Activated naive CD4-positive, alpha-beta T cell treated with anti-CD3 and anti-CD28 coated beads, Interleukin-2, amount 50 U/mL, for 16 hours (primary cell): ENCODE data around the gene ETF1.
"Not testable (repeated sequence)": the region's sequence is repeated elsewhere in the genome, so short reads cannot be mapped to it uniquely, and the experiment has no call there.

Experiments
- DNase-seq: peaks from one replicate; pipeline ENCODE4 v3.0.0-alpha.2; 2020

ETF1 gene

DNA sequence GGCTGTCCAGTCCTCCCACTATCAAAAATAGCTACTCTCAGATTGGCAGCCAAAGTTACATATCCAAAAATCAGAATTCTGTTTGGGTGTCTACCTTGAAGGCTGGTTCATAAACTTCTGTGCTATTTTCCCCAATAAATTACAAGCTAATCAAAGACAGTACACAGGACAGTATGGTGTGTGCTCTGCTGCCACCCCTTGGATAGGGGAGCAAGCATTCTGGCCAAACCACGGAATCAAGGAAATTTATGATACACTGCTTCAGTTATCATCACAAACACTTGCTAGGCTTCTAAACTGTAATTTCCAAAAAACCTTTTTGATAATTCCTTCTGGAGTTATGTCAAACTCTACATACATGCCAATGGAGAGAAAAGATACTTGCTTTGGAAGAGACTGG, 15.9 kb downstream of the ETF1 start:
- no peak for DNase-seq

DNA sequence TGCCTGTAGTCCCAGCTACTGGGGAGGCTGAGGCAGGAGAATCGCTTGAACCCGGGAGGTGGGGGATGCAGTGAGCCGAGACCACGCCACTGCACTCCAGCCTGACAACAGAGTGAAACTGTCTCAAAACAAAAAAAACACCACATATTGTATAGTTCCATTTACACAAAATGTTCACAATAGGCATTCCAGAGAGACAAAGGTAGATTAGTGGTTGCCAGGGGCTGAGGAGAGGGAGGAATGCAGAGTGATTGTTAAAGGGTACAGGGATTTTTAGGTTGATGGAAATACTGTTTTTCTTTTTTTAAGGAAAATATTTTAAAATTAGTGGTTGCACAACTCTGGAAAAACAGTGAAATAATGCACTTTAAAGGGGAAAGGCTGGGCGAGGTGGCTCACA, 19.6 kb downstream of the ETF1 start:
- DNase-seq, result no peak

DNA sequence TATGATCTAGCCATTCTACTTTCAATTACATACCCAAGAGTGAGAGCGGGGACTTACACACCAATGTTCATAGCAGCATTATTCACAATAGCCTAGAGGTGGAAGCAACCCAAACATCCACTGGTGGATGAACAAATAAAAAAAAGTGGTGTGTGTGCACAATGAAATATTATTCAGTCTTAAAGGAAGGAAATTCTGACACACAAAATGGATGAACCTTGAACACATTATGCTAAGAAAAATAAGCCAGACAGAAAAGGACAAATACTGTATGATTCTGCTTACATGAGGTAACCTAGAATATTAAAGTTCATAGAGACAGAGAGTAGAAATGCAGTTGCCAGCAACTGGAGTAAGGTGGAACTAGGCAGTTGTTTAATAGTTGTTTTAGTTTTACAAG, 22.1 kb downstream of the ETF1 start:
- no peak for DNase-seq

DNA sequence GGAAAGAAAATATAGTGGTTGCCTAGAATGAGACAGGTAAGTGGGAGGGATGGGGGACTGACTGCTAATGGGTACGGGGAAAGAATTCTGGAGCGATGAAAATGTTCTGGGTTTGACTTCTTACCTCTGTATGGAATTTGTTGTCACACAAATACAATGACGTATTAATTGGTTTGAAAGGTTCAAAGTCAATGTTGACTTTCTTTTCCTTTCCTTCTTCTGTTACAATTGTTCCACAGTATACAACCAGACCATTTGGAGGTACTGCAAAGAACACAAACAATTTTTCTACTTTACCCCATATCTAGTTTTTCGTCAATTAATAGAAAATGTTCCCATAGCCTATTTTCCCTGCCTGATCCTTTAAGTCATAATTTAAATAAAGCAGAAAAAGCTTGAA, 25.6 kb downstream of the ETF1 start:
- DNase-seq, result no peak

DNA sequence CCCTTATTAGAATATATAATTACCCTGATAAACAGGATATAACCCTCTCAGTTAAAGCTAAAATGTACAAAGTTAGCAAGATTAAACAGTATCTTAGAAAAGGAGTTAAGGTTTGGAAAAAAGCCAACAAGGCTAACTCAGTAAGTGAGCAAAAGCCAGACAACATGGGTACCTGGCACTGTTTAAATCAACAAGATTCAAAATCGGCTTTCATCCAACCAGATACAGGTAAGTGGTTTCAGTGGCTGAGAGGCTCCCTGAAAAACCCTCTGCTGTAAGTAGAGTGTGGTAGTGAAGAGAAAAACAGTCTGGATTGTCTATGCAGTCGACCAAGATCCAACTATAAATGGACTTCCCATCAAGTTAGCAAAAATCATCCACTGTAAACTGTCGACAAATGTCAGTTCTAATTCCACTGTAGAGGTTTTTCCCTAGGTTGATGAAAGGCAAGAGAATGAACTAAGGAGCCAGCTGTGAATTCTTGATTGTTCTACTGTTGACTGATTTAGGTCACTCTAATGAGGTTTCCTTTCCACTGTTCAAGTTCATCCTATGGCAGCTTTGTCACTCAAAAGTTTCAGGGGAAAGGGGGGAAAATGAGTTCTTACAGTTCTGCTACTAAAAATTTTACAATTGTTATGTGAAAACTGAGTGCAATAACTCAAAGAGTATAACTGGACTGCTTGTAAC, 27.3 kb downstream of the ETF1 start:
- no peak for DNase-seq

DNA sequence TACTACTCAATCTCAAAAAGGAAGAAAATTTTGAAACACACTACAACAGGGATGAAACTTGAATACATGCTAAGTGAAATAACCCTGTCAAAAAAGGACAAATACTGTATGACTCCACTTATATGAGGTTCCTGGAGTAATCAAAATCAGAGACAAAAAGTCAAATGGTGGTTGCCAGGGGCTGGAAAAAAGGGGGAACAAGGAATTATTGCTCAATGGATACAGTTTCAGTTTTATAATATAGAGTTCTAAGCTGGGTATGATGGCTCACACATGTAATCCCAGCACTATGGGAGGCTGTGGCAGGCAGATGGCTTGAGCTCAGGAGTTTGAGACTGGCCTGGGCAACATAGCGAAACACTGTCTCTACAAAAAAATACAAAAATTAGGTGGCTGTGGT, 29.0 kb downstream of the ETF1 start:
- DNase-seq, result no peak

DNA sequence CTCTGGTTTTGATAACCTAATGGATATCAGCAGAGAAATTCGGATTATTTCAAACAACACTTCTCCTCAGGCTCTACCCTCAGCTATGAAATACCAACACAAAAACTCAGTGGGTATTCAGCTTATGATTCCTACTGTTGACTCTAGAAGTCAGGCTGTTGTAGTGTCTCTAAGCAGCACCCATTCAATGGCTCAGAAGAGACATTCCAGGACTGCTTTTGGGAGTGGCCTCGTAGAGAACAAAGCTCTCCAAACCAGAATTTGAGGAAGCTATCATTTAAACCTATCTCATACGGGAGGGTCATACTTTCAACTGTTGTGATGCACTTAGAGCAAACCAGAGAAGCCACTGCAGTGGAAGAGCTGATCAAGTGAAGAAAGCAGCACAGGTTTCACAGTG, 34.1 kb downstream of the ETF1 start:
- DNase-seq, result no peak

DNA sequence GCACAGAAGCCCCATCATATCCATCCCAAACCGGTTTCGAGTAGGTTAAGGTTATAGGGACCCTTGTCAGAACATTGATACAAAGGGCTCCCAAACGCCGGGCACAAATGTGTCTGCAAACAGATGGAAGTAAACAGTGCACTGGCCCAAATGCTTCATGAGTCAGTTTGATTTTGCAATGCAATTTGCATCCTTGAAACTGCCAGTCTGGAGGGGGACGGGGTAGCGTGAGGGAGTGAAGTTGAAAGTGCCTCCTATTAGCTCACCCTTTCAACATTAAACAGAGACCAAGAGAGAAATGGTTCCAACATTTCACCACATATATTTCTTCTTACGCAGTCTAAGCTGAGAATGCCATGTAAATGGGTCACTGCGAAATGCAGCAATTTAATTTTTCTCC, 35.6 kb downstream of the ETF1 start:
- DNase-seq, result not testable (repeated sequence)

DNA sequence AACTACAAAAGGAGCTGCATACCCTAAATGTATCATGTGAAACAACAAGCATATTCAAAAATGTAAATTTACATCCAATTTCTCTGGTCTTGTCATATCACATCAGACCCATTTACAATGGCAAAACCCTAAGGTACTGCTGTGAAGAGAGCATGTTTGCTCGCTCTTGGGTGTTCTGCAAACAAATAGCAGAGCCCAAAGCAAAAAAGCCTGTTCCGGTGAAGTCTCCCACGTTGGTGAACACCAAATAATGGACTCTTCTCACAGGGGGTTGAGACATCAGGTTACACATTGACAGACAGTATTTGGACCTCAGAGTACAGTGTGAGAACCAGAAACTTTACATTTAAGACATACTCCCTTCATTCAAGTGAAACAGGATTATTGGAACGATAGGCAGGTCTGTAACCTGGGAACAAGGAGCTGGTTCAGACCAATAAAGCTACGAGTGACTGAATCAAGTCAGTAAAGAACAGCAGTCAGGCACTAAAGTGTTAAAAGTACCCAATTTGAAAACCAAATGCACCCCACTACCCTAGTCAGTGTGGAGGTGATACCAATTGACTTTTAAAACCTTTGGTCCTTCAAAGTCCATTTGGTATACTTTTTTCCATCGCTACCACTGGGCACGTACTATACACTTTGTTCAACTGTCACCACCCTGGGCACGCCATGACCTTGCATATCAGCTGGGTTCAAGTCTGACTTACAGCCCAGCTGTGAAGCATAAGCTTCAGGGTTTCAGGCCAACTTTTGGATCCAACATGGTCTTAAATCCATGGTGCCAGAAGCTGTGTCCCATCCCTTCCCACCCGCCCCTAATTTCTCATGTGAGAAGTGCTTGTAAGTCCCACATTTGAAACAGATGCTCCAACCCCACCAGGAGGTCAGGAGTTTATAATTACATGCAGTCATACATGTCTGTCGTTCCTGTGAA, 36.4 kb downstream of the ETF1 start:
- DNase-seq, result no peak

DNA sequence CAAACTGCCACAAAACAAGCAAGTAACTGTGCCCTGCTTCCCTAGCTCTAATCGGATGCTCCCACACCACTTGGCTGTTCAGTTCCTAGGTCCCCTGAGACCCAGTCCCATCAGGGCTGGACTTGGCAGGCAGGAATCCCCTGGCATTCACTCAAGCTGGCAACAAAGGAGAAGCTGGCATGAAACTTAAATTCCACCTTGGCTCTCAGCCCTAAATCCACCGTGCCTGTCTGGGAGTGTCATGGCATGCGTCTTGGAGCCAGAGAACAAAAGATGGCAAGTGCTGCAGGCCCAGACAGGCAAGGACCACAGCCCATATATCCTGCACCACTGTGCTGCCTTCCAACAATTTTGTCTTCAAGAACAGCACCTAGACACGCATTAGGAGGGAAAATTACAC, 38.2 kb downstream of the ETF1 start:
- no peak for DNase-seq

DNA sequence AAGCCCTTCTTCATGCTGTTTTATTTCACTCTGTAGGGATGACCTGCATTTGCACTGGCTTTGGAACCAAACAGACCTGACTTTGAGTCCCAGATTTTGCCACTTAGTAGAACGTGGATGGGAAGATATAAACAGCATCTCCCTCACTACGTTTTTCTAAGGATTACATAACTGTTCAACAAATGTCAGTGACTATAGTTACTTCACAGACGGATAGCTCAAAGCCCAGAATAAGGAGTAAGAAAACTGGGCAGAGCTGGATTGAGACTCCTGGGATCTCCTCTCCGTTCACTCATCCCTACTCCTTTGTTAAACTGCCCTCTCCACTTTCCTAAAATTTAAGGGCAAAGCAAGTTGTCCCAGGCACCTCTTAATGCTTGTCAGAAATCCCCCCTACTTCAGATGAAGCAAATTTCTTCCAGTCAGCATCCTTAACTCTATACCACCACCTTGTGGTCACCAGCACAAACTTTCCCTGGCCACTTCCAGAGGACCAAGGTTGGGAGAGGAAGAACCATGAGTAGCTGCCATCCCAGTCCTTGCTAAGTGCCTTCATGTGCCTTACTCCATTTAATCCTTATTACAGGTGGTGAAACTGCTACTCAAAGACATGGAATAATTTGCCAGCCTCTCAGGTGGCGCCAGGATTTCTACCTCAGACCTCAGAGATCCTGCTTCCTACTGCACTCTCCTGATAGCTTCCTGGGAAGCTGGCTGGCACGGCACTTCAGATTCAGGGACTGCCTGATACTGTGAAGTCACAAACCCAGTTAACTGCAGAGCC, 39.4 kb downstream of the ETF1 start:
- DNase-seq, result no peak

DNA sequence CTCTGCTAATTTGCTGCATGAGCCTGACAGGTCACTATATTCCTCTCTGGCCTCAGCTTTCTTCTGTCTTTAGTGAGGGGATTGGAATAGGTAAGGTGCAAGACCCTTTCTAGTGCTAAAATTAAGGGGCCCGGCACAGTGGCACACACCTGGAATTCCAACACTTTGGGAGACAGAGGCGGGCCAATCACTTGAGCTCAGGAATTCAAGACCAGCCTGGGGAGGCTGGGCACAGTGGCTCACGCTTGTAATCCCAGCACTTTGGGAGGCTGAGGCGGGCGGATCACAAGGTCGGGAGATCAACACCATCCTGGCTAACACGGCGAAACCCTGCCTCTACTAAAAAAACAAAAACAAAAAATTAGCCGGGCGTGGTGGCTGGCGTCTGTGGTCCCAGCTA, 40.5 kb downstream of the ETF1 start:
- no peak for DNase-seq

DNA sequence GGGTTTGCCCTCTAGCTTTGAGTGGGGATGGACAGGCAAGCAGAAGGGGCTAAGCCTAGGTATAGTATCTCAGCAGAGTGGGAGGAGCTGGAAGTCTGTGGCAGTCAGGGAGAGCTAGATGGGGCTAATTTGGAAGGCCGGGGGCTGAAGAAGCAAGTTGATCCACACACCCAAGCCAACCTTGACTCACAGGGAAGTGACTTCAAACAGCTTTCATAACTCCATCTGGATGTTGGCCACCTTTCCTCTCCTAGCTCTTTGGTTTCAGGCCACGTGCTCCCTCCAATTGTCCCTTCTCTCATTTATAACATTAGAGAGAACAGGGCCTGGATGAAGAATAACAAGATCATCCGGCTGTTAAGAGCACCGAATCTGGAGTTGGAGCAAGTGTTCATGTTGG, 40.9 kb downstream of the ETF1 start:
- DNase-seq, result no peak

DNA sequence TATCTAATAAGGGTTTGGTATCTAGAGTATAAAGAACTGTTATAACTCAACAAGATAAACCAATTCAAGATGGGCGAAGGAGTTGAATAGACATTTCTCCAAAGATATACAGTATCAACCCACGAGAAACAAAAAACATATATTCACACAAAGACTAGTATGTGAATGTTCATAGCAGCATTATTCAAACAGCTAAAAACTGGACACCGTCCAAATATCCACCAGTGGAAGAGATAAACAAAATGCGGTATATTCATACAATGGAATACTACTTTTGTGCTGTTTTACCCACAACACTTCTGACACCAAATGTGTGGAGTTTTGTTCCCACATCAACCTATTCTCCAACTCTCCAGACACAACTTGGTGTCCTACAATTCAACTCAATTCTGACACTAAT, 44.7 kb downstream of the ETF1 start:
- DNase-seq, result no peak

DNA sequence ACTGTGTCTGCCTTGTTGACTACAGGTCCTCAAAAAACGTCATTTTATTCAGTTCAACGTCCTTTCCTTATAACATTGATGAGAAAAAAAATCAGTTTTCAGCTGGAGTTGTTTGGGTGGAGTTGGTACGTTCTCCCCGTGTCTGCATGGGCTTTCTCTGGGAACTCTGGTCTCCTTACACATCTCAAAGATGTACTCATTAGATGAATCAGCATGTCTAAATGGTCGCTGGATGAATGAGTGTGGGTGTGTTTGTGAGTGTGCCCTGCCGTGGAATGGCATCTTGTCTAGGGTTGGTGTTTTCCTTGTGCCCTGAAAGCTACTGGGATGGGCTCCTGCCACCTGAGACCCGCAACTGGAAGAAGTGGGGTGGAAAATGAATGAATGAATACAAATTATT, 47.7 kb downstream of the ETF1 start:
- DNase-seq, result no peak

DNA sequence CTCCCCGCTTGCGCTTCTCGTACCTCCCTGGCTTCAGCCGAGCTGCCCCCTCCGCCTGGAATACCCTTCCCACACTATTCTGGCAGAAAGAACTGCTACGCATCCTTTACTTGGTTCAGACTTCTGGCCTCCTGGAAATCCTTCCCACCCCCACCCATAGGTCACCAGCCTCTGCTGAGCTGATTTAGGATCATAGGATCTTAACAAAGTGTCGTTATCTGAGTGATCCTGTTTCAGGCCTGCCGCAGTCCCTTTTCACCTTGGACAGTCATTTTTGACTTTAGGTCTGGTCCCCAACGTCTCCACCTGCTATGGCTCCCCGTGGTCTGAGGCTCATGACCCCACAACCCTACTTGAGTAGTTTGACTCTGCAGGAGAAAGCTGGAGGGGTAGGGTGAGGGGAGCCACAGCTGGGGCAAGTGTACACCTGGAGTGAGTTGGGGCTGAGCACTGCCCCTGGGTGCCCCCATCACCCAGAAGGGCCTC, 50.4 kb downstream of the ETF1 start:
- DNase-seq, result no peak

DNA sequence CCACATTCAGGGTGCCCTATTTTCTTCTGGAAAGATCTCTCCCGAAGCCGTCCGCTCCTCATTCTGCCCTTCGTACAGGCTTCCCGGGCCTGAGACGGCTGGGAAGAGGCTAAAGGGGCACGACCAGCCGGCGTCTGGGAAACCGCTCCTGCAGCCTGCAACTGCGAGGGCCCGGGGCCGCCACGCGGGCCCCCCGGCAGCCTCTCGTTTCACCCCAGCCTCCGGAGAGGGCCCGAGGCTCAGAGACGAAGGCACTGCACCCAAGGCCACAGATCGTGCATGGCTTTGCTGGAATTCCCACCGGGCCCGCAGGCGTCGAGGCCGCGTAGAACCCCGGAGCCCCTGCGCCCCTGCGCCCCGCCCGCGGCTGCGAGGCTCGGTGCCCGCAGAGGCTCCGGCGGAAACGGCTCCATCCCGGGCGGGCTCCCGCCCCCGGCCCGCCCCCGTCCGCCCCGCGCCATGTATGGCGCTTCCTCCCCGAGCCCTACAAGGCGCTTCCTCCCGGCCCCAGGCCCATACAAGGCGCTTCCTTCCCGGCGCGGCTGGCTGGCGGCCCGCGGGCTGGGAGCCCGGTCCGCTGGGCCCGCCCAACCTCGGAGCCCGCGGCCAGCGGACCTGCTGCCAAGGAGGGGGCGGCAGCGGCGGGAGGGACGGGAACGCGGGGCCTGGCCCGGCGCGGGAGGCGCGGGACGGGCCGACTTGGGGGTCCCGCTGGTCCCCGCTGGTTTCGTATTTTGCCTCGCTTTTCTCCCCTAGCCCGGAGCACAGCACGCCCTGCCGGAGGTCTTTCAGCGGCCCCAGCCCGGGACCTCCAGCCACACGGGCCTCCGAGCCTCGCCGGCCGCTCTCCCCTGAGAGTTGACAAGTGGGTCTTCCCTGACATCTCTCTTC, 51.1 kb downstream of the ETF1 start:
- DNase-seq, result peak; percentile 85

DNA sequence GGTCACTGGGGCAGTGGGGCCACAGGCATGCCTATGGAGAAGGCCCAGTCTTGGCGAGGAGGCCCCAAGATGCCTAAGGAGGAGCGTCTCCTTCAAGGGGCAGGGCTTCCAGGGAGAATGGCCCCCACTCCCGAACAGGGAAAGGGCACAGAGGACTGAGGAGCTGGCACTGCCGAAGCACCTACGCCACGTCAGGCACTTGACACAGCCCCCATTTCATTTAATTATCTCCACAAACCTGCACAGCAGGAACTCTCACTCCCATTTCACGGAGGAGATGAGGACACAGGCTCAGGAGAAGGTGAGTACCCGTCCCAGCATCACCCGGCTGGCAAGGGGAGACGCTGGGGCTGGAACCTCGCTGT, 51.8 kb downstream of the ETF1 start:
- no peak for DNase-seq

DNA sequence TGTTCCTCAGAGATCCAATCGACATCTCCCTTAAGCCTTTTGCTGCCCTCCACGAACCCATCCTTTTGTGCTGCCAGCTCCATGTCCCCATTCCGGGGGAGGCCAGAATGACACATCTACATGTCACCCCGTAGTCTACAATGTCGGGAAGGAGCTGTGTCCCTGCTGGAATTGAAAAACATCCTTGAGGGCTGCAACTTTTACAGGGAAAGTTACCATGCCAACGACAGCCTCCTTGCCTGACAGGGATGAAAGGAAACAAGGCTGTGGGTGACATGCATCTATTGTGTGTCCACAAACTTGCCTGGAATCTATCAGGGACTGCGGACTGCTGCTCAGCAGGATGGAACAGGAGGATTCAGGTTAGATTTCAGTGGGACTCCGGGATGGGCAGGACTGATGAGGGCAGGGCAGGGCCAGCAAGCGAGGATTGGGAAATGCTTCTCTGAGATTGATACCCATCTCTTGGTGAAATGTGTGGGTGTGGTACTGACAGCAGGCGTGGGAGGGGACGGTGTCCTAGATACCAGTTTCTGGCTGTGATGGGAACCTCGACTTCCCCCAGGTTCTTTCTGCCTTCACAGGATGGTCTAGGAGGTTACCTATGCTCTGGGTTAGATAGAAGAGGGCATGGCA, 52.3 kb downstream of the ETF1 start:
- DNase-seq, result no peak

DNA sequence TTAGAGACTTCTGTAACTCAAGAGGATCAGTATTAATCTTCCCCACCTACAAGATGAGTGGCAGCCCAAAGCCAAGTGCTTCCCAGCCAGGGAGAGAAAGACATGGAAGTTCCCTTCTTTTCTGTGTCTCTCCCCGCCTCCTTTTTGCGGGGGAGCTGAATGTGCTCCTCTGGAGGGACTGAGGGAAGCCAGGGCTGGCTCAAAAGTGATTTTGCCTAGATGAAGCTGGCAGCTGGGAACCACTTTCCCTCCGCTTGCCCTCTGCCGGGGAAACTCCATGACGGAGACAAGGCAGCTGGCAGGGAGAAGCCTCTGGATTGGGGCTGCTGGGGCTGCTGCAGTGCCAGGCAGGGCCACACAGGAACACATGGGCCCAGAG, 53.4 kb downstream of the ETF1 start:
- no peak for DNase-seq

DNA sequence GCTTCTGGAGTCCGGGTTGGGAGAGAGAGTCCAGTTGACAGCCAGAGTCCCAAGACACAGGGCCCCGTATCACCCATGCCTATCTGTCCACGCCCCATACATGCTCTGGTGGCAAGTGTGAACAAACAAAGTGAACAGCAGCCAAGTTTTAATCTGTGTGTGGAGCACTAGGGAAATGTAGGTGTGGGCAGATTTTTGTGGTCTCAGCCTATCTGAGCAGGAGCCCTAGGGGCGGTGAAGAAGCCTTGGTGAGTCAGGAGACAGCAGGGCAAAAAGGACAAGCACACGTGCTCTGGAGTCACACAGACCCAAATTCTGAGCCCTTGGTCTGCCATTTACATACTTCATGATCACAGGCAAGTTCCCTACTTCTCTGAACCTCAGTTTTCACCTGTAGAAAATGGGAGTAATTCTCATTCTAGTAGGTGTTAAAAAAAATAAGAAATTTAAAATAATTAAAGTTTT, 54.5 kb downstream of the ETF1 start:
- DNase-seq, result no peak

DNA sequence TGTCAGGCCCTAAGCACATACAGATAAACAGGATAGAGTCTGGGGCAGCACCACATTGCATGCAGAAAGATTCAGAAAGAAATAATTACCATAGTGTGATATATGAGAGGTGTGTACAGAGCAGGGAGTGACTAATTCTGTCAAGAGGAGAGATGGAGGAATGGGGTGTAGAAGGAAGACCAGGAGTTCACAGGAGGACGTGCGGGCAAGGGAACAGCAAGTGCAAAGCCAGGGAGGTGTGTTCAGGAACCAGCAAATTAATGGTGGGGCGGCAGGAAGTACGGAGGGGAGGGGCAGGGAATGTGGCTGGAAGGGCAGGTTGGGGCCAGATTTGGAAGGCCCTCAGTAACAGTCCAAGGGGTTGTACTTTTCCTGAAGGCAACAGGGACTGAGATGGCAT, 60.4 kb downstream of the ETF1 start:
- DNase-seq, result no peak
